ENCODE measurements around the gene GPAT2.
"Not testable (repeated sequence)": the region's sequence is repeated elsewhere in the genome, so short reads cannot be mapped to it uniquely, and the experiment has no call there.

Gene GPAT2, protein sequence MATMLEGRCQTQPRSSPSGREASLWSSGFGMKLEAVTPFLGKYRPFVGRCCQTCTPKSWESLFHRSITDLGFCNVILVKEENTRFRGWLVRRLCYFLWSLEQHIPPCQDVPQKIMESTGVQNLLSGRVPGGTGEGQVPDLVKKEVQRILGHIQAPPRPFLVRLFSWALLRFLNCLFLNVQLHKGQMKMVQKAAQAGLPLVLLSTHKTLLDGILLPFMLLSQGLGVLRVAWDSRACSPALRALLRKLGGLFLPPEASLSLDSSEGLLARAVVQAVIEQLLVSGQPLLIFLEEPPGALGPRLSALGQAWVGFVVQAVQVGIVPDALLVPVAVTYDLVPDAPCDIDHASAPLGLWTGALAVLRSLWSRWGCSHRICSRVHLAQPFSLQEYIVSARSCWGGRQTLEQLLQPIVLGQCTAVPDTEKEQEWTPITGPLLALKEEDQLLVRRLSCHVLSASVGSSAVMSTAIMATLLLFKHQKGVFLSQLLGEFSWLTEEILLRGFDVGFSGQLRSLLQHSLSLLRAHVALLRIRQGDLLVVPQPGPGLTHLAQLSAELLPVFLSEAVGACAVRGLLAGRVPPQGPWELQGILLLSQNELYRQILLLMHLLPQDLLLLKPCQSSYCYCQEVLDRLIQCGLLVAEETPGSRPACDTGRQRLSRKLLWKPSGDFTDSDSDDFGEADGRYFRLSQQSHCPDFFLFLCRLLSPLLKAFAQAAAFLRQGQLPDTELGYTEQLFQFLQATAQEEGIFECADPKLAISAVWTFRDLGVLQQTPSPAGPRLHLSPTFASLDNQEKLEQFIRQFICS

DNA sequence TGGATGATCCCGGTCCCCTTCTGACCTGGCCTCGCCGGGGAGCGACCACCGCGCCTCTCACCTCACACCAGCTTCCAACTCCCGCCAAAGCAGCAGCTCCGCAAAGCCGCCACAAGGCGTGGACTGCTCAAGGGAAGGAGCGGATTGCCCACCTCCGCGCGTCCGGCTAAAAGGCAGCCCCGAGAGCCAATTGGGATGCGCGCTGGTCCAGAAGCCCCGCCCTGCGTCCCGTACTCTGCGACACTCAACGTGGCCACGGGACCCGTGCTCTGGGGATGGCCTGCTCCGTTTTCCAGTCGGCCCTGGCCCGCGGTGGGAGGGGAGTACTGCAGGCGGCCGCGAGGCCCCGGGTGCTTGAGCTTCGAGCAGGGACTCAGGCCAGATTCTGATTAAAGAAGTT lies at the start of gene GPAT2:
GPAT2 (minus strand) TSS at position 125 of the 400 bp plus-strand sequence. CDS start 2,557 bp downstream, outside the sequence.
- not testable (repeated sequence) for DNase-seq (ENCODE audit: low read depth); H3K4me3 ChIP-seq (ENCODE audit: low read depth, low read length)

GRCh38 chr2:96083989-96084857 lies 49.5 kb upstream of the GPAT2 start:
- no peak overlapping the region for H3K4me3 ChIP-seq (ENCODE audit: low read depth, low read length)
- TF ChIP-seq, protein P1, sequence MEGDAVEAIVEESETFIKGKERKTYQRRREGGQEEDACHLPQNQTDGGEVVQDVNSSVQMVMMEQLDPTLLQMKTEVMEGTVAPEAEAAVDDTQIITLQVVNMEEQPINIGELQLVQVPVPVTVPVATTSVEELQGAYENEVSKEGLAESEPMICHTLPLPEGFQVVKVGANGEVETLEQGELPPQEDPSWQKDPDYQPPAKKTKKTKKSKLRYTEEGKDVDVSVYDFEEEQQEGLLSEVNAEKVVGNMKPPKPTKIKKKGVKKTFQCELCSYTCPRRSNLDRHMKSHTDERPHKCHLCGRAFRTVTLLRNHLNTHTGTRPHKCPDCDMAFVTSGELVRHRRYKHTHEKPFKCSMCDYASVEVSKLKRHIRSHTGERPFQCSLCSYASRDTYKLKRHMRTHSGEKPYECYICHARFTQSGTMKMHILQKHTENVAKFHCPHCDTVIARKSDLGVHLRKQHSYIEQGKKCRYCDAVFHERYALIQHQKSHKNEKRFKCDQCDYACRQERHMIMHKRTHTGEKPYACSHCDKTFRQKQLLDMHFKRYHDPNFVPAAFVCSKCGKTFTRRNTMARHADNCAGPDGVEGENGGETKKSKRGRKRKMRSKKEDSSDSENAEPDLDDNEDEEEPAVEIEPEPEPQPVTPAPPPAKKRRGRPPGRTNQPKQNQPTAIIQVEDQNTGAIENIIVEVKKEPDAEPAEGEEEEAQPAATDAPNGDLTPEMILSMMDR (IDR thresholded peaks at IDR 0.05; ENCODE audit: low read depth, low read length, missing control alignments), result no peak
- no peak for DNase-seq (ENCODE audit: low read depth)

DNA sequence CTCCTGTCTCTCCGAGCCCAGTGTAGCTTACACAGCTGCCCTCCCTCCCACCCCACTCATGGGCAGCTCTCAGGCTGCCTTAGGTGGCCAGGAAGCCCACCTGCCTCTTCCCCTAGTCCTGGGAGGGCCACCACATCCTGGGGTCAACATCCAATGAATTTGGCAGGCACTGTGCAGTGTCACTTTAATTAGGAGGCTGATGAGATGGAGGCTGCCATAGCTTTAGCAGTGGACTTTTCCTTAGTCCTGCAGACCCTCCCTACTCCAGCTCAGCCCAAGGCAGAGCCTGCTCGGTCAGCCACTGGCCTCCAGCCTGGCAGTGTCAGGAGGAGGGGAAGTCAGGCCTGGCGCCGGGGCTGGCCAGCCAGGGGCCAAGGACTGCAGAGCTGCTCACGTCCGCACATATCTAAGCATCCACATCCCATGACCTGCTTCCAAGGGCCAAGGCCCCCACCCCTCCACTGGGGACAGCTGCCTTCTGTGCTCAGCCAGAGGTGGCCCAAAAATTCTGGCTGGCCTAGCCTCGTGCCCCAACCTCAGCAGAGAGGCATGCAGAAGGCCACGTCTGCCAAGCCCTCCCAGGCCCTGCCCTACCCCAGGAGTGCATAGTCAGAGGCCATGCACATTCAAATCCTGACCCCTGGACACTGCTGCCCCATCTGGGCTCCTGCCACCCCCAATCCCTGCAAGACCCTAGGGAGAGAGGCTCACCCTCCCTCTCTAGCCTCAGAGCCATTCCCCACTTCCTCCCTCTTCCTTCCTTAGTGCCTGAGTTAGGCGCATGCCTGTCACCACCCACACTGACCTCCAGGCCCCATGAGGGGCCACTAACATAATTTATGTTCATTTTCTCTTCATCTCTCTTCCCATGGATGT lies 48.6 kb upstream of the GPAT2 start:
- no peak for DNase-seq (ENCODE audit: low read depth)
- H3K4me3 ChIP-seq (ENCODE audit: low read depth, low read length), result no peak overlapping the region
- TF ChIP-seq, protein P1 (IDR thresholded peaks at IDR 0.05; ENCODE audit: low read depth, low read length, missing control alignments), result no peak

GRCh38 chr2:96082211-96083063 lies 47.7 kb upstream of the GPAT2 start:
- DNase-seq (ENCODE audit: low read depth), result no peak
- TF ChIP-seq, protein P1 (IDR thresholded peaks at IDR 0.05; ENCODE audit: low read depth, low read length, missing control alignments), result no peak

GRCh38 chr2:96081042-96081441 lies 46.3 kb upstream of the GPAT2 start:
- no peak overlapping the region for H3K4me3 ChIP-seq (ENCODE audit: low read depth, low read length)
- DNase-seq (ENCODE audit: low read depth), result no peak
- TF ChIP-seq, protein P1 (IDR thresholded peaks at IDR 0.05; ENCODE audit: low read depth, low read length, missing control alignments), result no peak

More at GRCh38 chr2:96082211-96083063, 47.7 kb upstream of the GPAT2 start:
- H3K4me3 ChIP-seq (ENCODE audit: low read depth, low read length), result no peak overlapping the region

DNA sequence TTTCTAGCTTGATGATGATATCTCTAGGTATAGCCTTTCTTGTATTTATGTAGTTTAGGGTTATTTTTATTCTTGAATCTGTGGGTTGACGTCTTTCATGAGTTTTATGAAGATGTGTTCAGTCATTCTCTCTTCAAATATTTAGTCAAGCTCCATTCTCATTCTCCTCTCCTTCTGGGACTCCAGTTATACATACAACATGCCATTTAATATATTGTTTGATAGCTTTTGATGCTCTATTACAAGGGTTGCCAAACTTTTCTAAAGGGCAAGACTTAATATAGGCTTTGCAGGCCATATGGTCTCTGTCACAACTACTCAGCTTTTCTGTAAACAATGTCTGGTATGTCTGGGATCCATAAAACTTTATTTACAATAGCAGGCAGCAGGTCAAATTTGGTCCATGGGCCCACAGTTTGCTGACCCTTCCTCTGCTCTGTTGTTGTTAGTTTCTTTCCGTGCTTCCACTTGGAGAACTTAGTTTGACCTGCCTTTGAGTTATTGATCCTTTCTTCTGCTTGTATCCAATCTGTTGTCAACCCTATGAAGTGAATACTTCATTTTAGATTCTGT lies 40.6 kb upstream of the GPAT2 start:
- no peak for DNase-seq (ENCODE audit: low read depth)
- H3K4me3 ChIP-seq (ENCODE audit: low read depth, low read length), result no peak overlapping the region
- TF ChIP-seq, protein P1 (IDR thresholded peaks at IDR 0.05; ENCODE audit: low read depth, low read length, missing control alignments), result no peak

Data from GM12864 (cell line).